SJSA1 (cell line): Measurements from ENCODE around the gene PARP4. TPM values are rescaled to one million over a fixed set of nuclear protein-coding genes. Genes with fewer than 3 reads are reported as not detected.
"Not testable (repeated sequence)": the region's sequence is repeated elsewhere in the genome, so short reads cannot be mapped to it uniquely, and the experiment has no call there.

Source experiments
- DNase-seq, 2 experiments: peaks; one replicate each; pipeline ENCODE4 v3.0.0-alpha.2; 2015 to 2020; ENCODE audit warnings: low spot score in 2 of 2, low read depth in 1 of 2
- H3K27ac ChIP-seq: fragments of 250-450 bp; sonication (Bioruptor Pico); 2 replicates; pipeline ENCODE4 v1.5.1; 2020; ENCODE audit warnings: mild to moderate bottlenecking, moderate library complexity
- H3K27me3 ChIP-seq: fragments of 250-450 bp; sonication (Bioruptor Pico); replicated peaks from 2 replicates; pipeline ENCODE4 v1.5.1; 2020; ENCODE audit warnings: mild to moderate bottlenecking, moderate library complexity
- H3K36me3 ChIP-seq: fragments of 250-450 bp; sonication (Bioruptor Pico); 2 replicates; pipeline ENCODE4 v1.5.1; 2020; ENCODE audit warnings: mild to moderate bottlenecking
- H3K4me1 ChIP-seq: fragments of 250-450 bp; sonication (Bioruptor Pico); replicated peaks from 2 replicates; pipeline ENCODE4 v1.6.1; 2021; ENCODE audit warnings: mild to moderate bottlenecking
- H3K4me3 ChIP-seq: fragments of 250-450 bp; sonication (Bioruptor Pico); 2 replicates; pipeline ENCODE4 v1.5.1; 2020; ENCODE audit warnings: mild to moderate bottlenecking
- H3K9me3 ChIP-seq: fragments of 250-450 bp; sonication (Bioruptor Pico); replicated peaks from 2 replicates; pipeline ENCODE4 v1.5.1; 2020; ENCODE audit warnings: mild to moderate bottlenecking
- total RNA-seq: library from RNA; depleted of rRNA; stranded (reverse); fragments of >200 nt; shearing (Covaris generic); gene quantifications from 2 replicates; pipeline ENCODE4 v1.2.3, GENCODE V29; 2014

Gene PARP4
- total RNA-seq, 1 experiment from 2014 or later = 51.2 TPM

DNA sequence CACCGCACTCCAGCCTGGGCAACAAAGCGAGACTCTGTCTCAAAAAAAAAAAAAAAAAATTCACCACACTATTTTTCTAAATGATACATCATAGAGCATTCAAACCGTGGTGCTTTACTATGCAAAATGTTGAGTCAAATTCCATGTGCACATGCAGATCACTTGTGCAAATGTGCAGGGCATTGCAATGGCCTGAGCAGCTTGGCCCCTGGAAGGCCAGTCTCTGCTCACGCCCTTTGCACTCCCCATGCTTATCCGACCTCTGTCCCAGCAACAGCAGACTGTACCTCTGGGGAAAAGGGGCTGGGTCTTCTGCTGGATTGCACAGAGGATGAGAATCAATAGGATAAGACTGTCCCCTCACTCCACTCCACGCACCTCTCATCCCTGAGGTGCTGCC, 58.5 kb downstream of the PARP4 start:
- no peak overlapping the region for H3K27ac ChIP-seq
- no peaks in the 10 kb centered on the region for H3K27me3 ChIP-seq
- H3K9me3 ChIP-seq = no peaks in the 10 kb centered on the region
- DNase-seq = no peak
- peaks cover 59% of the 10 kb centered on the region for H3K36me3 ChIP-seq
- H3K4me3 ChIP-seq = no peak overlapping the region
- H3K4me1 ChIP-seq = peaks cover under 1% of the 10 kb centered on the region

DNA sequence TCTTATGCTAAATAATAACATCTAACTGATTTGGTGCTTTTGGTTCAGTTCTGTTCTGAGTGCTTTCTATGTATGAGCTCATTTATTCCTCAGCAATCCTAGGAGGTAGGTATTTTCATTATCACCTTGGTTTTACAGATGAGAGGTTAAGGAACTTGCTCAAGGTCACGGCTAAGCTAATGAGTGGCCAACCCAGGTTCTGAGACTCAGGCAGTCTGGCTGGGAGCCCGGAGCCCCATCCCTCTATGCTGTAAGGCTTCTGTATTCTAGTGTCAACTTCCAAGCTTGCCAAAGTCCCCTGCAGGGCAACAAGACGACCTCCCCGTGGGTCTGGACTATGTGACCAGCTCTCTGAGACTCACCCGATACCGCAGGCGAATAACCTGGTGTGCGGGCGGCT, 60.5 kb downstream of the PARP4 start:
- Histone ChIP-seq H3K4me3 (no peak overlapping the region), H3K27me3 (no peaks in the 10 kb centered on the region), H3K9me3 (no peaks in the 10 kb centered on the region), H3K27ac (no peak overlapping the region), H3K4me1 (no peaks in the 10 kb centered on the region), H3K36me3 (peaks cover 46% of the 10 kb centered on the region)
- DNase-seq = no peak

DNA sequence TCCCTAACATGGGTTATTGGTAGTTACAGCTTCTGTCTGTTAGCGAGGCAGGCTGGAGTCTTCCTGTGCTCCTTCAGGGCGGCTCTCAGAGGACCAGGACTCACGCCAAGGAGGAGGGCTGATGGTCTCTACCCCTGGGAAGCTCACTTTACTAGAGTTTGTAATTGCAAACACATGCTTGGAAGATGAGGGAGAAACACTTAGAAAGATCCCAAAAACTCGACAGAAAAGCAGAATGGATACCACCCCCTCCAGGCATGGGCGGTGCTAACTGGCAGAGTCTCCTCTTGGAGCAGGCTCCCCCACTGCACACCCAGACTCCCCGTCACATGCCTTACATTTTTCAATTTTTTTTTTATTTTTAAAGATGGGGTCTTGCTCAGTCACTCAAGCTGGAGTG, 62.0 kb downstream of the PARP4 start:
- no peaks in the 10 kb centered on the region for H3K27me3 ChIP-seq
- H3K4me1 ChIP-seq = no peaks in the 10 kb centered on the region
- no peak overlapping the region for H3K4me3 ChIP-seq
- no peak overlapping the region for H3K27ac ChIP-seq
- H3K9me3 ChIP-seq = no peaks in the 10 kb centered on the region
- DNase-seq = no peak
- H3K36me3 ChIP-seq = peaks cover 40% of the 10 kb centered on the region

GRCh38 chr13:24444851-24445250, 67.7 kb downstream of the PARP4 start:
- not testable (repeated sequence) for H3K4me3 ChIP-seq, DNase-seq, H3K9me3 ChIP-seq, H3K4me1 ChIP-seq, H3K27me3 ChIP-seq, H3K27ac ChIP-seq
- peaks cover 15% of the 10 kb centered on the region for H3K36me3 ChIP-seq

DNA sequence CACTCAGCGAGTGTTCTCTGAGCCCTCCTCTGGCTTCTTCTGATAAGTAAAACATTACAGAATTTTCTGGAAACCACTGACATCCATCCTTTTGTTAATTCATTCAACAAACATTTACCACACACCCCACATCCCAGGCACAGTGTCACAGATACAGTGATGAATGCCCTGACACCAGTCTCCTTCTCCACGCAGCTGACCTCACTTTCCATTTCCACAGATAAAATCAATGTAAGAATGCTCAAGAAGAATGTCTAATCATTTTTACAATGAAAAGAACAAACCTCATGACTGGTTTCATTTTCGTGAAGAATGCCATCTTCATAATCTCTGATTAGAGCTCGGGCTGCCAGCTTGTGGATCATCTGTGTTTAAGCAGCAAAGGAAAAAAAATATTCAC, 69.2 kb downstream of the PARP4 start:
- H3K9me3 ChIP-seq = no peaks in the 10 kb centered on the region
- H3K27me3 ChIP-seq = no peaks in the 10 kb centered on the region
- no peak overlapping the region for H3K27ac ChIP-seq
- H3K4me1 ChIP-seq = no peaks in the 10 kb centered on the region
- H3K36me3 ChIP-seq = peaks cover 17% of the 10 kb centered on the region
- no peak for DNase-seq
- H3K4me3 ChIP-seq = no peak overlapping the region

DNA sequence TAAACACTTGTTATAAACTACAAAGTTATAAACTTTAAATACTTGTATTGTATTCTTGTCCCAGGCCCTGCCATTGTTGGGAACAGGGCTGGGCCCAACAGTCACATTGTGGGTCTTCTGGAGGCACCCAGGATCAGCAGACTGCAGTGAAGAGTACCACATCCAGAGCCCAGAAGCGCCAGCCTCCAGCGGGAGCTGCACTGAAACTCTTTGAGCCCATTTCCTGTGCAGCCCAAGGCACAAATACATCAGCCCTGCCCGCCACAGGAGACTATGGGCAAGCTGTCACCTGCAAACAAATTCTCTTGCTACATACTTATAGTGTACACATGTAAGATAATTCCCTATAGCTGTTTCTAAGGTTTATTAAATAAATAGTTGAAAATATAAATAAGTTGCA, 86.5 kb downstream of the PARP4 start:
- DNase-seq, H3K27ac ChIP-seq, H3K4me3 ChIP-seq, H3K9me3 ChIP-seq, H3K4me1 ChIP-seq, H3K27me3 ChIP-seq: not testable (repeated sequence)
- H3K36me3 ChIP-seq = peaks cover 24% of the 10 kb centered on the region

DNA sequence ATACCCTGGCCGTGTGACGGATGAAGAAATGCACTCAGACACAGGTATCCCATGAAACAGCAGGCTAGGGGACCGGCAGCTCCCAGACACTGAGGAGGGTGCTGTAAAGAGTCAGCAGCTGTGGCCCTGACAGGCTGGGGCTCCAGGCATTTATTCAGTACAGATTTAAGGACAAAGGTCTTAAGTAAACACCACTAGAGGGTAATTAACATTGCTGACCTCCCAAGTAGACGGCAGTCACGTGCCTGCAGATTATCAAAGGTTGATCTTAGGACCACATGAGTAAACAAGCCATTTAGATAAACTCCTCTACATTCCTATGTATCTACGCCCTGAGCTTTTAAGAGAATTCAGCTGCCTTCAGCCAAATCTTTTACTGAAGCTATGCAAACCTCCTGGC, 92.9 kb downstream of the PARP4 start:
- not testable (repeated sequence) for H3K27me3 ChIP-seq, H3K4me1 ChIP-seq, H3K9me3 ChIP-seq, H3K27ac ChIP-seq, H3K4me3 ChIP-seq
- DNase-seq = peak; percentile 62 to 65
- peaks cover 26% of the 10 kb centered on the region for H3K36me3 ChIP-seq

DNA sequence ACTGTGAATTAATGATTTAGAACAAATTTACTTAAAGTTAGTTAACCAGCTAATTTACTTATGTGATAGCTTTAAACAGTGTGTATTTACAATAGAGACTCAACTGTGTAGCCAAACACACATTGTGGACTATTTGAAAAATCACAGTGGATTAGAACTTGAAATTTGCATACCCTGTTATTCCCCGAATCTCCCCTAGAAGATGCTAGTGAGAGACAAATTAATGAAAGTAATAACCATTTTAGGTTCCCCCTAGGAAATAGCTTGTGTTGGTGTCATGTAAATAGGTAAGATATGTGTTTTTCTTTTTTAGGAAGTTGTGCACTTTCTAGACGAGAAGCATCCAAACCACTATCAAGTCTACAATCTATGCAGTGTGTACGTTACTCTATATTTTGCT, 104.7 kb downstream of the PARP4 start:
- no peak overlapping the region for H3K27ac ChIP-seq
- H3K27me3 ChIP-seq = no peaks in the 10 kb centered on the region
- no peaks in the 10 kb centered on the region for H3K36me3 ChIP-seq
- no peaks in the 10 kb centered on the region for H3K4me1 ChIP-seq
- H3K4me3 ChIP-seq = no peak overlapping the region
- no peaks in the 10 kb centered on the region for H3K9me3 ChIP-seq
- DNase-seq = no peak

GRCh38 chr13:24406524-24406923, 106.1 kb downstream of the PARP4 start:
- Histone ChIP-seq H3K27me3 (no peaks in the 10 kb centered on the region), H3K9me3 (no peaks in the 10 kb centered on the region), H3K36me3 (no peaks in the 10 kb centered on the region), H3K4me1 (no peaks in the 10 kb centered on the region), H3K4me3 (no peak overlapping the region), H3K27ac (no peak overlapping the region)
- no peak for DNase-seq

GRCh38 chr13:24396821-24397220, 115.8 kb downstream of the PARP4 start:
- H3K27me3 ChIP-seq = no peaks in the 10 kb centered on the region
- no peaks in the 10 kb centered on the region for H3K36me3 ChIP-seq
- no peaks in the 10 kb centered on the region for H3K4me1 ChIP-seq
- H3K27ac ChIP-seq = no peak overlapping the region
- H3K4me3 ChIP-seq = no peak overlapping the region
- no peak for DNase-seq
- no peaks in the 10 kb centered on the region for H3K9me3 ChIP-seq

GRCh38 chr13:24392972-24393371, 119.6 kb downstream of the PARP4 start:
- no peaks in the 10 kb centered on the region for H3K36me3 ChIP-seq
- H3K9me3 ChIP-seq = no peaks in the 10 kb centered on the region
- no peak for DNase-seq
- no peaks in the 10 kb centered on the region for H3K27me3 ChIP-seq
- H3K4me1 ChIP-seq = no peaks in the 10 kb centered on the region
- H3K4me3 ChIP-seq = no peak overlapping the region
- no peak overlapping the region for H3K27ac ChIP-seq

GRCh38 chr13:24391771-24392683, 120.6 kb downstream of the PARP4 start:
- H3K27ac ChIP-seq, H3K4me1 ChIP-seq, DNase-seq, H3K4me3 ChIP-seq, H3K9me3 ChIP-seq, H3K27me3 ChIP-seq, H3K36me3 ChIP-seq: not testable (repeated sequence)

DNA sequence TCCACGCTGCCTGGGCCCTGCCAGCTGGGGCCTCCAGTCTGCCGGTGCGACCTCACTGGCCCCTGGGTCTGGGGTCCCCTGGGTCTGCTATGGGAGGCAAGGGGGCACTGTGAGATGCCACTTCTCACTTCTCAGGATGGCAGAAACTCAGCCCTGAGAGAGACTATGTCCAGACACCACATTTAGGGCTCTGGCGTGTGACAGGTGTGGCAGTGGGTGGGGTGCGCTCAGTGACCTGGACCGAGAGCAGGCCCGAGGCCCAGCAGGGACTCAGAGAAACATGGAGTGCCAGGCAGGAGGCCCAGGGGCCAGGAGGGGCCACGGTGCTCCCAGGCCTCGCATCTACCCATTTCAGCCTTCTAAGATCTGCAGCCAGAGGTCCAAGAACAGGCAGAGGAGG, 121.8 kb downstream of the PARP4 start:
- not testable (repeated sequence) for H3K36me3 ChIP-seq, H3K27me3 ChIP-seq, H3K27ac ChIP-seq, H3K9me3 ChIP-seq, H3K4me1 ChIP-seq, DNase-seq, H3K4me3 ChIP-seq

DNA sequence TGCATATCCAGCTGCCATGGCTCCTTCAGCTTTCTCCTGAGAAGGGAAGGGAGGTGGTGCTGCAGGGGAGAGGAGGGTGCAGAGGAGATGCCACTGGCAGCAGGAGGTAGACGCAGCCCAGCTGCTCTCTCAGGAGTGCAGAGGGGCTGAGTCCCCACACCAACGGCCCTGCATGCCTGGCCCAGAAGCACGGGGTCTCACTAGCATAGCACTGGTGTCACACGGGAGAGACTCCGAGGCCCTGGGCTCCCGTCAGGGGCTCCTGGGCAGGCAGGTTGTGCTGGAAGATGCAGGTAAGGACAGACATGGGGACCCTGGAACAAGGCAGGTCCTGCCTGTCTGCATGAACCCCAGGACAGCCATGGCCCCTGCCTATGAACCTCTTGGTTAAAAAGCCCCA, 123.1 kb downstream of the PARP4 start:
- no peaks in the 10 kb centered on the region for H3K4me1 ChIP-seq
- H3K4me3 ChIP-seq = no peak overlapping the region
- H3K27me3 ChIP-seq = no peaks in the 10 kb centered on the region
- no peak overlapping the region for H3K27ac ChIP-seq
- H3K36me3 ChIP-seq = no peaks in the 10 kb centered on the region
- DNase-seq = no peak
- no peaks in the 10 kb centered on the region for H3K9me3 ChIP-seq

- DNase-seq, H3K36me3 ChIP-seq, H3K27me3 ChIP-seq, H3K27ac ChIP-seq, H3K9me3 ChIP-seq, H3K4me1 ChIP-seq, H3K4me3 ChIP-seq: not testable (repeated sequence)
Observed at GRCh38 chr13:24388743-24389142, 123.8 kb downstream of the PARP4 start.
